Myocyte (in vitro differentiated cells): ENCODE measurements around the gene POLG. TPM values are rescaled to one million over a fixed set of nuclear protein-coding genes. Genes with fewer than 3 reads are reported as not detected.
A peak's percentile ranks its signal among the peaks of the same experiment; 100 is the strongest.

Source experiments
- DNase-seq: peaks from one replicate; pipeline ENCODE4 v3.0.0-alpha.2; 2012; ENCODE audit warnings: low read depth
- total RNA-seq: library from RNA; depleted of rRNA; stranded (reverse); fragments of >200 nt; gene quantifications from 2 replicates; pipeline ENCODE4 v1.2.3, GENCODE V29; 2014

POLG gene
- total RNA-seq, 1 donor from 2014 or later, result 113 TPM

- DNase-seq, result no peak
These were observed 35.7 kb upstream of the POLG start for GRCh38 chr15:89370120-89370977.

DNA sequence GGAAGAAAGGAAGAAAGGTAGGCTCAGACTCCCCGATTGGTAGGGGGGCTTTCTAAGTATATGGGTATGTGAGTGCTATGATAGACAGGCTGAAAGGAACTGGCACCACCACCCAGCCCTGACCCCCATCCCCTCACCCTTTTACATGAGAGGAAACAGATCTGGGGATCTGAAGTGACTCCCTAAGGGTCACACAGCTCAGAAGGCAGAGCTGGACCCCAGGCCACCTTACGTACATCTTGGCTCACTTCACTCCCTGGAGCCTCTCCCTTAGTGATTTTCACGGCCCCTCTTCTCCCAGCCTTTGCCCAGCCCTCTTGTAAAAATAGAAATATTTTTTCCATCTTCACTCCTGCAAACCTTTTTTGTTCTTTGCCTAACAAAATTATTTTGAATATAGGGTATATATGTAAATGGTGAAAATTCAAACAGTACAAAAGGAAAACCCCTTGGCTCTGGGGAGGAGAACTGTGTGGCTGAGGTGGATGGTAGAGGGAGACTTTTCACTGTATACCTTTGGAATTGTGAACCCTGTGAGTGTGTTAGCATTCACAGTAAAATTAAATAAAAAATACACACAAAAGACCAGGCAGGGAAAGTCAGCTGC is 34.8 kb upstream of the POLG start:
- DNase-seq, result no peak

DNA sequence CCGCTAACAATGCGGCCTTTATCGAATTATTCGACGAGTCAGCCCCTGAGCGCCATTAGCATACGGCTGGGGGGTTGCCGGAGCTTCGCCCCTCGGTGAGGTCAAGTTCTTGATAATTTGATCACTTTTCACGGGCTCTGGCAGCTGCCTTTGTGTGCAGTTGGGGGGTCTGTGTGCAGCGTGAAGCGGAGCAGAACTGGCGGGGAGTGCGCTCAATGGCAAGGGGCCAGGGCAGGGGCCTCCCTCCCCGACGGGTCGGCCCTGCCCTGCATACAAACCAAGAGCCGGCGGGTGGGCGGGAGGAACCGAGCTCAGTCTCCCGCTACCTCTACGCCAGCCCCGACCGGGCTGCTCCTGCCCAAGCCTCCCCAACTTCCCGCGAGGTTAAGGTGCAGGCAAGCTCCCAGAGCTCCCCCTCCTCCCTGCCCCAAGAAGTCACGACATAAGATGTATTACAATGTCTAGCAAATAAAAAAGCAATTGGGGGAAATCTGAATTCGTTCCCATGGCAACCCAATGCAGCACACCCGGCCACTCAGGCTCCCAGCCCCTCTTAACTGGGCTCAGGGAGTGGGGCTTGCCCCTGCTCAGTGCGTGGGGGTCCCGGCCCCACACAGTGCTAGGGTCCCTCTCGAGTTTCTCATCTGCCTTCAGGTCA is 34.1 kb upstream of the POLG start:
- no peak for DNase-seq

DNA sequence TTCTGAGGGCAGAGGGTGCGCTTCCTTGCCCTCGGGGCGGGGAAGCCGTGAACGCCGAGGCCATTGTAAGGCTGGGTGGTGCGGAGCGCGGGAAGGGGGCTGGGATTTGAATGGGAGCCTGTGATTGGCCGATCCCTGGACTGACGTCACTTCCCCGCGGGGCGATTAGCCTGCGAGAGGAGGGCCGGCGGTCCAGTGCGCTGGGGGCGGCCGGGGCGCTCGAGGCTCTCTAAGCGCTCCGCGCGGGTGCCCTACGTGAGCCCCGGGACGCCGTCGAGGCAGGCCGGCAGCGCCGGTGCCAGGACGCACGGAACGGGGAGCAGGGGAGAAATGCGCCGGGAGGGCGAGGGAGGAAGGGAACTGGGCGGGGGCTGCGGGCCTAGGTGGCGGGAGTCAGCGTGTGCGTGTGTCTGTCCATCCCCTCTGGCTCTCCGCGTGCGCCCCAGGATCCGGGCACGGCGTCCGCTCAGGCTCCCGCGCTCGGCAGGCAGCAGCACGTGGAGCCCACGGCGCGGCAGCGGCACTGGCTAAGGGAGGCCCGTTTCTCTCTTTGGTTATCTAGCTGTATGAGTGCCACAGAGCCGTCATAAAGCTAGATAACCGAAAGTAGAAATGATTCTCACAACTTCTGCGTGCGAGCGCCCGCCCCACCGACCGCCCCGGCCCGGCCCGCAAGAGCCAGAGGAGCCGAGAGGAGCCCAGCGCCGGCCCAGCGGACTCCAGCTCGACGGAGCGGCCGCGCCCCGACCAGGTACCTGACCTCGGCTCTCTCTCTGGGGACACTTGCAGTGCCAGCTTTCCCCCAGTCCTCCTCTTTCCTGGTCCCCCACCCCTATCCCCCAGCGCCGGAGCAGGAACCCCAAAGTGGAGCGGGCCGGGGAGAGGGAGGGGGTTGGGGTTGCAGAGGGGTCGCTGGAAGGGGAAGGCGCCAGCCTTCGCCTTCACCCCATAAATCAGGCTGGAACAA is 33.1 kb upstream of the POLG start:
- DNase-seq, result no peak

DNA sequence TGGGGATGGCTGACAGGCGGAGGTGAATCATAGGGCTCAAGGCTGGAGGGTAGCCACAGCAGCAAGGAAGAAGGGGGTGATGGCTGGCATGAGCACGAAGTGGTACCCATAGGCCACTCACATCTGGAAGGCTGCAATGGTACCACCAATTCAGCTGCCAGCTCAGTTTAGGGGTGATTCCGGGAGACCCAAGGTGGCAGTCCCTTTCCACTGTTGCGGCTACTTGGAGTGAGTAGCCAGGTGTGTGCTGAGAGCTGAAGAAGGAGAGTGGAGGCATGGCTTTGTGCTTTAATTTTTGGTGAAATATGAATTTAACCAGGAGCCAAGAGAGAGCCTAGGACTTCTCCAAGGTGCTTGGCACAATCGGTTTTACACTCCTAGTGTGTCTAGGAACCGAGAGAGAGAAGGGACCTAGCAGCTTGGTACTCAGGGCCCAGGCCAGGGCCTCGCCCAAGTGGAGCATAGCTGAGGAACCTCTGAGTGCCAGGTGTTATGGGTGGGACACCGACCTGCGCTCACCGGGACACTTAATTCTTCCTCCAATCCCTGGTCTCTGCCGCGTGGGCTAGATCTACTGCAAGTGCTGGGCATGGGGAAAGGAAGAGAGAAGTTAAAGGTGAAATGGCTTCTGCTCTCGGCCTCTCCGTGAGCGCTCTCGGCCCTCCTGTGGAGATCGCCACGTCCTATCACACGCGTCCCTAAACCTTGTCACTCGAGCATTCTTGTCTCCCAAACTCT is 32.2 kb upstream of the POLG start:
- DNase-seq, result no peak

DNA sequence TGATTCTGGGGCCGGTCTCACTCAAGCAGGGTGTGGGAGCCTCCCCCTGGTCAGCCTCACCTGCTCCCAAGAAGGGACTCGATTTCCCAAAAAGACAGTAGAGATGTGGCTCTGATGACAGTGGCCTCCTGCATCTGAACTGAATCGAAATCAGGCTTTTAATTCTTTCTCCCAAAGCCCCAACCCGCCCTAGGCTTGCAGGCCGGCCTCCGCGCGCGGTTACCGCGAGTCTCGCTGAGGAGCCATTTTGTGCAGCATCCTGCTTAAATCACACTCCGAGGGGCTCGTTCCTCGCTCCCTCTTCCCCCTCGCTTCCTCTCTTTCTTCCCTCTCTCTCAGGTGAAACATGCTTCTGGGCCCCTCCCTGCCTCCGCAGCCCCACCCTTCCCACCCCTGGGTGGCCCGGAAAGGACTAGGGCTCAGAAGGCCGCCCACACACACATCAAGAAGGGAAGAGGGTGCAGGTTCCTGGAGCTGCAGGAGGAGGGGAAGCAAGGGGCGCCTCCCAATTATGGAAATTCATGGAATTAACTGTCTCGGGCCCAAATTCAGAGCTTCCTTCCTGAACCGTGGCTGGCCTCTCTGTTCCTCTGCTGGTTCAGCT is 30.9 kb upstream of the POLG start:
- DNase-seq, result no peak

DNA sequence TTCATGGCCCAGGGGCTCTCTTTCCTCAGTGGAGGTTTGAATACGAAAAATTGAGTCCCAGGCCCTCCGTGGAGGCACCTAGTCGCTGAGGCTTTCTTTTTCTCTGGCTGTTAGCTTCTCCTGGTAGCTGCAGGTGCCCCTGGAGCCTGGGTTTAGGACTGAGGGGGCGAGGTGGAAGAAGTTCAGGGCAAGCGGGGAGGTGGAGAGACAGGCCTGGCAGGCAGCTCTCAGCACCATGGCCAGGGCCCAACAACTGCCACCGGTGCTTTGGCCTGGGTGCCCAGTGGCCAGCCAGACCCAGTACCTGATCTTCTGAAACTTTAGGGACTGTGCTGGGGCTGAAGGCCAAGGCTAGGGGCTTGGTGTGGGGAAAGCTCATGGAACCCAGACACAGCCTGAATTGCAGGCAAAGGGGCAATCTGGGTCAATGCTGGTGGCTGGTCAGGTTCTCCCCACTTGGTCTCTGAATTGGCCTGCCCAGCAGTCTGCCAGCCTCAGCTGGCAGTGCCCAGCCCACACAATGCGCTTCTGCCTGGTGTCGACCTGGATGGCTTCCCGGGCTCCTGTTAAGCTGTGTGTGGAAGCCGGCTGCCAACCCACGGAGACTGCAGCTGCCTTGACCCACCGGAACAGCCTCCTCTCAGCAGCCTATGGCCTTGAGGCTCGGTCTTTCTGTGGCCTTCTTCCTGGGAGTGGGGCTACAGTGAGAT is 30.3 kb upstream of the POLG start:
- DNase-seq, result peak; percentile 26

- DNase-seq, result no peak
These were observed 29.7 kb upstream of the POLG start for GRCh38 chr15:89364341-89364740.

- no peak for DNase-seq
These were observed 29.1 kb upstream of the POLG start for GRCh38 chr15:89363770-89364169.

DNA sequence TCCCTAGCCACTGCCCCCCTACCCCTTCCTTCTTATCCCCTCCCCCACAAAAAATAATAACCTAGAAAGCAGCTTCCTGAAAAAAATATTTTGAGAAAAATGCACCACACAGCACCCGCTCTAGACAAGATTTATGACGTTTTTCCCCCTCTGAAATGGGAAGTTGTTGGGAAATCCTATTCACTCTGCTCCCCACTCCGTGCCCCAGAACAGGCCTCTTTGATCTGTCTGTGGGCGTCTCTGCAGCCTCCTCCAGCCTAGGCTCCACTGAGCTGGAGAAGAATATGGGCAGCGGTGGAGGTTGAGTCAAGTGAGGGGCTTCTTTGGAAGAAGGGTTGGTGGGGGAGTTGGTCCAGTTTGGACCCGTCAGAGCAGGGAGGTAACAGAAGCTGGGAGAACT is 28.5 kb upstream of the POLG start:
- no peak for DNase-seq

- no peak for DNase-seq
These were observed 27.8 kb upstream of the POLG start for GRCh38 chr15:89362203-89363101.

GRCh38 chr15:89361451-89362202 is 27.0 kb upstream of the POLG start:
- peak; percentile 74 for DNase-seq

DNA sequence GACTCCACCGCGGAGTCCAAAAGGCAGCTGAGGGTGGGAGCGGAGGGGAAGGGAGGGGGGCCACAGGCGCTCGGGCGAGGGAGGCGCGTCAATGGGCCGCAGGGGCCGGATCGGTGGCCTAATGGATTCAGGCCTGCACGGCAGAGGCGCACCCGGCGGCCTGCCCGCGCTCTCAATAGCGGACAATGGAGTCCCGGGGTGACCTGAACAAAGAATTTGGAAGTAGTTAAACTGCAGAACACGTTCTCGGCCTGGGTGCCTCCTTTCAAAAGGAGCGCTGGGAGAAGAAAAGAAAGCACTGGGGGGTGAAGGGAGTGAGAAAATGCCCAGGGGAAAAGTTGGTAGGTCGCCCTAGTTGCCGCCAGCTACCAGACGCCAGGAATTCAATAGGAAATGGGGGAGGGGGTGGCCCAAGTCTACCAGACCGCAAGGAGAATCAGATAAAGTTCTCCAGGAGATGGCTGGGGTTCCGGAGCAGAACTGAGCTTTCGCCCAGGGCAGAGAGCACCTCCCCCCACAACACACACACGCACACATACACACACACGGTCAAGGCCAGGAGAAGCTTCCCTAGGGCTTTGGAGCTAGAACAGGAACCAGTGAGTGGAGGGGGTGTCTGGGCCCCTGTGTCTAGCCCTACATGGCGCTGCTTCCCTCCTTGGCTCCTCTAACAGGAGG is 25.8 kb upstream of the POLG start:
- no peak for DNase-seq

DNA sequence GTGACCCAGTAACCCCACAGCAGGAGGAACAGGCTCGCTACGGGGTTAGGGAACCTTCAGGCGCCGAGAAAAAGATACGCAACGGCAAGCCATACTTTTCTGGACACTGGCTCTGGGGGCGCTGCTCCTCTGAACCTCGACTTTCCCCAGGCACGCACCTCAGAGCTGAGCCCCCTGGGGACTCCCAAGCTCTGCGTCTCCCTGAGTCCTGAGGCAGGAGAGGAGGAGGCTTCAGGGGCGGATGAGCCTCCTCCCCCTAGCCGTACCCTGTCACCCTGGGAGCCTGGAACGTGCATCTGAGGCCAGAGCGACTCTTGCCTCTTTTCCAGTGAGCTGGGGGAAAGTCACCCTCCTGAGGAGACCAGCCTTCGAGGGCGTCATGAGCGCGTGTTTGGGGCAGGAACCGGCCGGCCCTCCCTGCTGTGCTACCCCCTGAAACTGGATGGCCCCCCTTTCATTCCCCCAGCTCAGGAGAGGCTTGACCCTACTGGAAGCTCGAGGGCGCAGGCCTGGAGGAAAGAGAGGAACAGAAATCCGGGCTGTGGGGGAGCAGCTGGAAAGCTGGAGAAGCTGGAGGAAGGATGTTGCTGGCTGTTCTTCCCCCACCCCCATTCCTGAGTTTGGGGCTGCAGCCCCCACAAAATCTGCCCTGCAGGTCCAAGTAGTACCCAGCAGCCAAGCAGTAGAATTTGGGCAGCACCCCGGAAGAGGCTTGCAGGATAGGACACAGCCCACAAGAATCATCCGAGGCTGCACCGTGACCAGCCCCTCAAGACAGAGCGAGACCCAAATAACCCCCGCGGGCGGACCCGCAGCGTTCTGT is 25.1 kb upstream of the POLG start:
- DNase-seq, result no peak

GRCh38 chr15:89358755-89359439 is 24.3 kb upstream of the POLG start:
- DNase-seq, result peak; percentile 71

DNA sequence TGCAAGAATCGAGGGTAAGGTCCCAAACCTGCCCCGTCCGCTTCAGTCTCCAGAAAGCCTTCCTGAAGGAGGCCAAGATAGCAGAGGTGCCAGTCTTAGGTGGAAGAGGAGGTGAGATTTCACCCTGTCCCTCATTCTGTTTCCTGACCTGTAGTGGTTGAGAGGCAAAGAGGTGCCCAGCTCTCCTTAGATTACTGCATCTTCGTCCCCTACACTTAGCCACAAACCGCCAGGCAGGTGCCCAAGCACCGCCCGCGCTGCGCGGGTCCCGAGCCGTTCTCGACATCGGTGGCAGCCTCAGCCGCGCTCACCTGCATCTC is 23.8 kb upstream of the POLG start:
- no peak for DNase-seq
